H9 (cell line): Measurements from ENCODE around the gene GOLGA8A. TPM values are rescaled to one million over a fixed set of nuclear protein-coding genes. Genes with fewer than 3 reads are reported as not detected.
"Not testable (repeated sequence)": the region's sequence is repeated elsewhere in the genome, so short reads cannot be mapped to it uniquely, and the experiment has no call there.

ENCODE experiments used
- DNase-seq: peaks from one replicate; pipeline ENCODE4 v3.0.0-alpha.2; 2017
- H2AFZ ChIP-seq: one replicate; pipeline ENCODE4 v1.6.1; 2013; ENCODE audit warnings: mild to moderate bottlenecking, low read length, control low read depth, moderate library complexity
- H2AK5ac ChIP-seq: 2 replicates; pipeline ENCODE4 v1.6.1; 2013; ENCODE audit warnings: low read length, control low read depth, mixed read lengths; ENCODE audit not compliant: insufficient read length
- H2BK120ac ChIP-seq: one replicate; pipeline ENCODE4 v1.6.1; 2013; ENCODE audit warnings: low read depth, mild to moderate bottlenecking, low read length, control low read depth, inconsistent platforms; ENCODE audit not compliant: poor library complexity, severe bottlenecking
- H2BK12ac ChIP-seq: 2 replicates; pipeline ENCODE4 v1.6.1; 2013; ENCODE audit warnings: low read length, control low read depth, mixed read lengths, low read depth; ENCODE audit not compliant: insufficient read length
- H2BK15ac ChIP-seq: 2 replicates; pipeline ENCODE4 v1.6.1; 2013; ENCODE audit warnings: low read depth, low read length, control low read depth
- H2BK20ac ChIP-seq: one replicate; pipeline ENCODE4 v1.6.1; 2013; ENCODE audit warnings: low read depth, mild to moderate bottlenecking, low read length, control low read depth, inconsistent platforms; ENCODE audit not compliant: poor library complexity, severe bottlenecking
- H2BK5ac ChIP-seq: 2 replicates; pipeline ENCODE4 v1.6.1; 2013; ENCODE audit warnings: low read length, control low read depth, mixed read lengths; ENCODE audit not compliant: insufficient read length
- H3K14ac ChIP-seq: 2 replicates; pipeline ENCODE4 v1.6.1; 2013; ENCODE audit warnings: low read length, control low read depth; ENCODE audit not compliant: insufficient read depth
- H3K18ac ChIP-seq: 2 replicates; pipeline ENCODE4 v1.6.1; 2013; ENCODE audit warnings: low read depth, mild to moderate bottlenecking, mixed read lengths, low read length, control low read depth; ENCODE audit not compliant: insufficient read length
- H3K23ac ChIP-seq: 2 replicates; pipeline ENCODE4 v1.6.1; 2013; ENCODE audit warnings: low read length, control low read depth, mixed read lengths, low read depth; ENCODE audit not compliant: insufficient read length
- H3K23me2 ChIP-seq: 2 replicates; pipeline ENCODE4 v1.6.1; 2013; ENCODE audit warnings: low read depth, mild to moderate bottlenecking, mixed read lengths, low read length, control low read depth; ENCODE audit not compliant: insufficient read length, poor library complexity, severe bottlenecking
- H3K27ac ChIP-seq: 2 replicates; pipeline ENCODE4 v1.5.1; 2013; ENCODE audit warnings: low read length, control low read depth, mixed read lengths, low read depth; ENCODE audit not compliant: insufficient read length
- H3K27me3 ChIP-seq: 2 replicates; pipeline ENCODE4 v1.6.1; 2013; ENCODE audit warnings: low read length, control low read depth, inconsistent platforms; ENCODE audit not compliant: insufficient read depth
- H3K4ac ChIP-seq: 2 replicates; pipeline ENCODE4 v1.6.1; 2013; ENCODE audit warnings: low read depth, mild to moderate bottlenecking, control low read depth, inconsistent platforms, low read length, moderate library complexity
- H3K4me1 ChIP-seq: 2 replicates; pipeline ENCODE4 v1.6.1; 2013; ENCODE audit warnings: low read length, control low read depth, inconsistent platforms; ENCODE audit not compliant: insufficient read depth
- H3K4me2 ChIP-seq: 2 replicates; pipeline ENCODE4 v1.6.1; 2013; ENCODE audit warnings: low read length, control low read depth, mixed read lengths; ENCODE audit not compliant: insufficient read length, insufficient read depth
- H3K56ac ChIP-seq: 2 replicates; pipeline ENCODE4 v1.6.1; 2013; ENCODE audit warnings: low read depth, mild to moderate bottlenecking, mixed read lengths, low read length, control low read depth; ENCODE audit not compliant: insufficient read length
- H3K79me1 ChIP-seq: 2 replicates; pipeline ENCODE4 v1.6.1; 2013; ENCODE audit warnings: low read depth, mild to moderate bottlenecking, moderate library complexity, low read length, control low read depth, inconsistent platforms; ENCODE audit not compliant: insufficient read depth, poor library complexity, severe bottlenecking
- H3K79me2 ChIP-seq: 2 replicates; pipeline ENCODE4 v1.6.1; 2013; ENCODE audit warnings: low read length, control low read depth, inconsistent platforms; ENCODE audit not compliant: insufficient read depth
- H3K9ac ChIP-seq: 2 replicates; pipeline ENCODE4 v1.6.1; 2013; ENCODE audit warnings: low read length, control low read depth, mixed read lengths; ENCODE audit not compliant: insufficient read length; ENCODE audit errors: extremely low read depth
- H3K9me3 ChIP-seq: one replicate; pipeline ENCODE4 v1.6.1; 2013; ENCODE audit warnings: low read depth, low read length, inconsistent platforms; ENCODE audit not compliant: control insufficient read depth
- H3T11ph ChIP-seq: one replicate; pipeline ENCODE4 v1.6.1; 2013; ENCODE audit warnings: mild to moderate bottlenecking, low read length, control low read depth, inconsistent platforms
- H4K20me1 ChIP-seq: one replicate; pipeline ENCODE4 v1.6.1; 2013; ENCODE audit not compliant: control insufficient read depth, insufficient read length, insufficient read depth
- H4K5ac ChIP-seq: 2 replicates; pipeline ENCODE4 v1.6.1; 2013; ENCODE audit warnings: low read depth, mild to moderate bottlenecking, mixed read lengths, low read length, control low read depth; ENCODE audit not compliant: insufficient read length
- H4K8ac ChIP-seq: replicated peaks from 2 replicates; pipeline ENCODE4 v1.6.1; 2013; ENCODE audit warnings: low read length, control low read depth, mixed read lengths, low read depth; ENCODE audit not compliant: insufficient read length
- H4K91ac ChIP-seq: 2 replicates; pipeline ENCODE4 v1.6.1; 2013; ENCODE audit warnings: low read depth, mild to moderate bottlenecking, moderate library complexity, mixed read lengths, low read length, control low read depth; ENCODE audit not compliant: insufficient read length
- H3K27ac Mint-ChIP-seq, 3 experiments: 2 replicates in 2 of 3; 3 replicates in 1 of 3; pipeline ENCODE4 v1.8.0; 2020 to 2021; ENCODE audit warnings: mixed read lengths in 3 of 3, mild to moderate bottlenecking in 1 of 3, moderate library complexity in 1 of 3
- H3K27me3 Mint-ChIP-seq: 2 replicates; pipeline ENCODE4 v1.8.0; 2021; ENCODE audit warnings: low read depth, mild to moderate bottlenecking, moderate library complexity, mixed read lengths
- H3K36me3 Mint-ChIP-seq, 3 experiments: 2 replicates in 2 of 3; 3 replicates in 1 of 3; pipeline ENCODE4 v1.8.0; 2020 to 2021; ENCODE audit warnings: low read depth in 3 of 3, mixed read lengths in 3 of 3; ENCODE audit not compliant: insufficient read depth in 1 of 3
- H3K4me1 Mint-ChIP-seq, 2 experiments: 2 replicates each; pipeline ENCODE4 v1.8.0; 2020; ENCODE audit warnings: mixed read lengths in 2 of 2
- H3K4me3 Mint-ChIP-seq, 2 experiments: 2 replicates in 1 of 2; 3 replicates in 1 of 2; pipeline ENCODE4 v1.8.0; 2020 to 2021; ENCODE audit warnings: mild to moderate bottlenecking in 2 of 2, mixed read lengths in 2 of 2, moderate library complexity in 1 of 2
- H3K9me3 Mint-ChIP-seq, 2 experiments: 2 replicates in 1 of 2; 3 replicates in 1 of 2; pipeline ENCODE4 v1.8.0; 2020; ENCODE audit warnings: mild to moderate bottlenecking in 2 of 2, mixed read lengths in 2 of 2, moderate library complexity in 1 of 2
- WGBS: extraction: QIAGEN DNeasy Blood & Tissue Kit; methylation state at CpG from one replicate; pipeline ENCODE4 v1.1.7; 2013; ENCODE audit warnings: missing lambda C conversion rate, low lambda C conversion rate, mixed read lengths; ENCODE audit not compliant: insufficient read length; ENCODE audit errors: extremely low coverage; 5-methylcytosine and 5-hydroxymethylcytosine counted together
- total RNA-seq: library from RNA; stranded (reverse); gene quantifications from 2 replicates; pipeline ENCODE4 v1.2.1, GENCODE V29; 2021

The GOLGA8A gene
- total RNA-seq, 1 experiment from 2014 or later, result 58.8 TPM

- H3K4me1 ChIP-seq, H4K8ac ChIP-seq, H3K27ac ChIP-seq, H2AK5ac ChIP-seq, H2BK20ac ChIP-seq, H3K4ac ChIP-seq, H2BK15ac ChIP-seq, H3K79me2 ChIP-seq, H4K5ac ChIP-seq, H3K27ac Mint-ChIP-seq, H3K23ac ChIP-seq, H2AFZ ChIP-seq, H3K9me3 Mint-ChIP-seq, H3K79me1 ChIP-seq, DNase-seq, H3K36me3 Mint-ChIP-seq, H3K4me2 ChIP-seq, H3K4me3 Mint-ChIP-seq, H3K23me2 ChIP-seq, H3K27me3 Mint-ChIP-seq, H3K14ac ChIP-seq, H3K4me1 Mint-ChIP-seq, H2BK12ac ChIP-seq, H3K56ac ChIP-seq, H3K9me3 ChIP-seq, H3T11ph ChIP-seq, H4K91ac ChIP-seq, H2BK5ac ChIP-seq, H2BK120ac ChIP-seq, H4K20me1 ChIP-seq, H3K18ac ChIP-seq, H3K27me3 ChIP-seq, H3K9ac ChIP-seq: not testable (repeated sequence)
- WGBS, result no CpG with 5 or more reads among the region's 6 CpGs
Measured at GRCh38 chr15:34397637-34398259, 39.9 kb downstream of the GOLGA8A start.

GRCh38 chr15:34392981-34393380 is 44.6 kb downstream of the GOLGA8A start:
- not testable (repeated sequence) for H3K4me3 Mint-ChIP-seq, H3K27ac ChIP-seq, H3K9me3 Mint-ChIP-seq, H3K36me3 Mint-ChIP-seq, H3K9me3 ChIP-seq, H4K91ac ChIP-seq, H2AFZ ChIP-seq, H2BK15ac ChIP-seq, H2BK12ac ChIP-seq, H2BK120ac ChIP-seq, H4K20me1 ChIP-seq, DNase-seq, H2AK5ac ChIP-seq, H2BK5ac ChIP-seq, H2BK20ac ChIP-seq, H3K4ac ChIP-seq, H3K4me1 Mint-ChIP-seq, H3K27ac Mint-ChIP-seq, H3K23me2 ChIP-seq, H3K14ac ChIP-seq, H3K27me3 Mint-ChIP-seq, H4K5ac ChIP-seq, H3K23ac ChIP-seq, H4K8ac ChIP-seq, H3K4me2 ChIP-seq, H3K79me1 ChIP-seq, H3K9ac ChIP-seq, H3K79me2 ChIP-seq, H3K56ac ChIP-seq, H3K18ac ChIP-seq, H3T11ph ChIP-seq, H3K4me1 ChIP-seq, H3K27me3 ChIP-seq
- no CpG with 5 or more reads among the region's 2 CpGs for WGBS
